ENCODE results near the gene MOAP1. TPM values are rescaled to one million over a fixed set of nuclear protein-coding genes. Genes with fewer than 3 reads are reported as not detected.
"Not testable (repeated sequence)": the region's sequence is repeated elsewhere in the genome, so short reads cannot be mapped to it uniquely, and the experiment has no call there.

The MOAP1 gene
- total RNA-seq, 1 experiment from 2014 or later: 17.5 TPM

- TSS peak; percentile 60 for BruUV-seq (replicated peaks)
- ChIA-PET POLR2A (interaction anchor here (0.7 to 4.3 kb wide), 10 partner anchors 9 to 383 kb away, joined by 3 to 77 read pairs (median 14); partner anchors contain the start of genes GON7 and UBR7), CTCF (interaction anchor here (0.6 to 3.0 kb wide), 8 partner anchors 9 to 70 kb away, joined by 3 to 15 read pairs (median 4); partner anchors contain the start of genes GON7 and UBR7)
- H3K27ac Mint-ChIP-seq (ENCODE audit: low read depth, unreplicated experiment): peak overlapping the region; percentile 84
- no peaks in the 10 kb centered on the region for H3K27me3 Mint-ChIP-seq (ENCODE audit: insufficient read depth, unreplicated experiment)
- peaks cover 6% of the 10 kb centered on the region for H3K36me3 Mint-ChIP-seq (ENCODE audit: insufficient read depth, unreplicated experiment)
- H3K4me3 Mint-ChIP-seq (ENCODE audit: unreplicated experiment): peak overlapping the region; percentile 88
- peaks cover 15% of the 10 kb centered on the region for H3K4me1 Mint-ChIP-seq (ENCODE audit: insufficient read depth, unreplicated experiment)
- no peak for TF ChIP-seq CTCF (IDR thresholded peaks at IDR 0.05; ENCODE audit: unreplicated experiment)
- no peak for DNase-seq (ENCODE audit: unreplicated experiment)
- H3K9me3 Mint-ChIP-seq (ENCODE audit: unreplicated experiment): no peaks in the 10 kb centered on the region
- intact Hi-C loops (cut with micrococcal nuclease): loop anchor here (2.0 kb wide), 1 partner anchor 23 kb away; the partner anchor contains the start of genes GON7 and UBR7
These were observed 940 bp downstream of the MOAP1 start for GRCh38 chr14:93183596-93184317.

GRCh38 chr14:93175492-93175891, 9.2 kb downstream of the MOAP1 start:
- intact Hi-C loops (cut with micrococcal nuclease): loop anchor here (5.0 kb wide), 1 partner anchor 293 kb away; no protein-coding TSS in a partner anchor
- H3K27me3 Mint-ChIP-seq (ENCODE audit: insufficient read depth, unreplicated experiment): no peaks in the 10 kb centered on the region
- no TSS peak for BruUV-seq (replicated peaks)
- CTCF ChIA-PET: interaction anchor here (0.6 to 8.0 kb wide), 11 partner anchors 8 to 295 kb away, joined by 3 to 61 read pairs (median 5); partner anchors contain the start of genes ITPK1, LYSET and MOAP1
- POLR2A ChIA-PET: interaction anchor here (3.0 kb wide), 1 partner anchor 9 kb away, joined by 13 read pairs; the partner anchor contains the start of genes LYSET and MOAP1
- H3K9me3 Mint-ChIP-seq (ENCODE audit: unreplicated experiment): no peaks in the 10 kb centered on the region
- H3K27ac Mint-ChIP-seq (ENCODE audit: low read depth, unreplicated experiment): no peak overlapping the region
- no peaks in the 10 kb centered on the region for H3K4me1 Mint-ChIP-seq (ENCODE audit: insufficient read depth, unreplicated experiment)
- no peak overlapping the region for H3K4me3 Mint-ChIP-seq (ENCODE audit: unreplicated experiment)
- DNase-seq (ENCODE audit: unreplicated experiment): no peak
- H3K36me3 Mint-ChIP-seq (ENCODE audit: insufficient read depth, unreplicated experiment): no peaks in the 10 kb centered on the region
- TF ChIP-seq CTCF (IDR thresholded peaks at IDR 0.05; ENCODE audit: unreplicated experiment): no peak

- intact Hi-C loops (cut with micrococcal nuclease): loop anchor here (5.0 kb wide), 1 partner anchor 292 kb away; no protein-coding TSS in a partner anchor
- POLR2A ChIA-PET: interaction anchor here (0.5 to 3.0 kb wide), 3 partner anchors 9 to 327 kb away, joined by 3 to 13 read pairs (median 3); partner anchors contain the start of genes LYSET and MOAP1
- not testable (repeated sequence) for H3K36me3 Mint-ChIP-seq (ENCODE audit: insufficient read depth, unreplicated experiment); BruUV-seq (replicated peaks); H3K4me3 Mint-ChIP-seq (ENCODE audit: unreplicated experiment); H3K27me3 Mint-ChIP-seq (ENCODE audit: insufficient read depth, unreplicated experiment); H3K4me1 Mint-ChIP-seq (ENCODE audit: insufficient read depth, unreplicated experiment); H3K9me3 Mint-ChIP-seq (ENCODE audit: unreplicated experiment); H3K27ac Mint-ChIP-seq (ENCODE audit: low read depth, unreplicated experiment)
- peak; percentile 45 for DNase-seq (ENCODE audit: unreplicated experiment)
- CTCF ChIA-PET: interaction anchor here (0.5 to 8.0 kb wide), 8 partner anchors 10 to 257 kb away, joined by 3 to 61 read pairs (median 5); partner anchors contain the start of genes ITPK1, LYSET and MOAP1
These were observed 10.0 kb downstream of the MOAP1 start for GRCh38 chr14:93174731-93175130.

GRCh38 chr14:93173943-93174395, 10.7 kb downstream of the MOAP1 start:
- CTCF ChIA-PET: interaction anchor here (0.8 to 8.0 kb wide), 7 partner anchors 11 to 222 kb away, joined by 3 to 61 read pairs (median 5); partner anchors contain the start of genes ITPK1, LYSET and MOAP1
- POLR2A ChIA-PET: interaction anchor here (0.5 to 3.0 kb wide), 3 partner anchors 10 to 110 kb away, joined by 3 to 13 read pairs (median 3); partner anchors contain the start of genes LYSET and MOAP1

More at GRCh38 chr14:93173943-93174395, 10.7 kb downstream of the MOAP1 start:
- Mint-ChIP-seq H3K27me3 (ENCODE audit: insufficient read depth, unreplicated experiment) (no peaks in the 10 kb centered on the region), H3K4me1 (ENCODE audit: insufficient read depth, unreplicated experiment) (no peaks in the 10 kb centered on the region), H3K36me3 (ENCODE audit: insufficient read depth, unreplicated experiment) (no peaks in the 10 kb centered on the region), H3K9me3 (ENCODE audit: unreplicated experiment) (no peaks in the 10 kb centered on the region), H3K4me3 (ENCODE audit: unreplicated experiment) (no peak overlapping the region), H3K27ac (ENCODE audit: low read depth, unreplicated experiment) (no peak overlapping the region)
- no TSS peak for BruUV-seq (replicated peaks)
- intact Hi-C loops (cut with micrococcal nuclease): no loop called here
- DNase-seq (ENCODE audit: unreplicated experiment): no peak
- TF ChIP-seq CTCF (IDR thresholded peaks at IDR 0.05; ENCODE audit: unreplicated experiment): no peak
